Natural killer cell treated with Interleukin-12 subunit alpha and Interleukin-12 subunit beta and Interleukin-15 and Interleukin-18, amount 100 ng/mL, for 72 hours (primary cell): ENCODE results near the gene KIAA0513. TPM values are rescaled to one million over a fixed set of nuclear protein-coding genes. Genes with fewer than 3 reads are reported as not detected.

Experiments
- ATAC-seq, 2 donors: fragments of 150-1000 bp; cut with Tn5 transposase in 1 of 2; sonication (Bioruptor Pico), chemical (Tn5 transposase) in 1 of 2; 2 replicates each; pipeline ENCODE4 v1.10.0; 2021
- DNase-seq: peaks from one replicate; pipeline ENCODE4 v3.0.0; 2022; ENCODE audit warnings: low spot score
- H3K27ac Mint-ChIP-seq, 2 donors: 1 replicate in 1 of 2; 2 replicates in 1 of 2; pipeline ENCODE4 v1.8.0; 2022; ENCODE audit warnings: mixed read lengths in 2 of 2, mild to moderate bottlenecking in 1 of 2, moderate library complexity in 1 of 2
- H3K27me3 Mint-ChIP-seq, 2 donors: 1 replicate in 1 of 2; 2 replicates in 1 of 2; pipeline ENCODE4 v1.8.0; 2022; ENCODE audit warnings: mixed read lengths in 2 of 2
- H3K36me3 Mint-ChIP-seq: one replicate; pipeline ENCODE4 v1.8.0; 2022; ENCODE audit warnings: mixed read lengths
- H3K4me1 Mint-ChIP-seq, 2 donors: 1 replicate in 1 of 2; 2 replicates in 1 of 2; pipeline ENCODE4 v1.8.0; 2022; ENCODE audit warnings: low read depth in 2 of 2, mixed read lengths in 2 of 2, mild to moderate bottlenecking in 1 of 2
- H3K4me3 Mint-ChIP-seq: one replicate; pipeline ENCODE4 v1.8.0; 2022; ENCODE audit warnings: mixed read lengths
- H3K9me3 Mint-ChIP-seq: 2 replicates; pipeline ENCODE4 v1.8.0; 2022; ENCODE audit warnings: mixed read lengths
- total RNA-seq, 2 donors: library from RNA; stranded (reverse); gene quantifications; one replicate each; pipeline ENCODE4 v1.2.3, GENCODE V29; 2022

KIAA0513 gene
- total RNA-seq, 2 donors from 2014 or later = 3.3 to 3.6 TPM

DNA sequence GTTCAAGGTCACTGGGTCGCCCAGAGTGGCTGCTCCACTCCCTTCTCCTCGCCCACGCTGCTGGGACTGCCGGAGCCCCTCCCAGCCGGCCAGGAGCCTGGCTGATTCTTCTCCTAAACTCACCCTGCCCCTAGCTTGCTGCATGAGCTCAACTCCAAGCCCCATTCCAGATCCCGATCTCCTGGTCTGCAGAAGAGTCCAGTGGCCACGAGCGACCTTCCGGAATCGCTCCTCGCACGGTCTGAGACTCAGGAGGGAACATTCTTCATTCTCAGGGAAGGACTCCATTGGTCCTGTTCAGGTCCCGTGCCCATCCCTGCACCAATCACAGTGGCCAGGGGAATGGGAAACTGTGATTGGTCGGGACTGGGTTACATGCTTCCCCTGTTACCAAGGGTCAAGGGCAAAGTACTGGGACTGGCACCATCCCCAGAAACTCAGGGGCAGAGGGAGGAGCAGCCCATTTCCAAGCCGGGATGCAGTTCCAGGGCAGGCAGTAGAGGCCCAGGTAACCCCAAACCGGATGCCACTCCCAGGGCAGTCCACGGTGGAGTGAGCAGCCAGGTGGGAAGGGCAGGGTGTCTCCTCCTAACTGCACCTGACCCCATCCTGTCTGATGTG lies 109.2 kb downstream of the KIAA0513 start:
- ATAC-seq (no peak), DNase-seq (no peak)
- Mint-ChIP-seq H3K4me1 (peaks cover 20 to 21% of the 10 kb centered on the region in 2 donors), H3K4me3 (no peak overlapping the region), H3K27ac (no peak overlapping the region), H3K36me3 (no peaks in the 10 kb centered on the region), H3K9me3 (no peaks in the 10 kb centered on the region), H3K27me3 (peaks cover 25 to 28% of the 10 kb centered on the region in 2 donors)

DNA sequence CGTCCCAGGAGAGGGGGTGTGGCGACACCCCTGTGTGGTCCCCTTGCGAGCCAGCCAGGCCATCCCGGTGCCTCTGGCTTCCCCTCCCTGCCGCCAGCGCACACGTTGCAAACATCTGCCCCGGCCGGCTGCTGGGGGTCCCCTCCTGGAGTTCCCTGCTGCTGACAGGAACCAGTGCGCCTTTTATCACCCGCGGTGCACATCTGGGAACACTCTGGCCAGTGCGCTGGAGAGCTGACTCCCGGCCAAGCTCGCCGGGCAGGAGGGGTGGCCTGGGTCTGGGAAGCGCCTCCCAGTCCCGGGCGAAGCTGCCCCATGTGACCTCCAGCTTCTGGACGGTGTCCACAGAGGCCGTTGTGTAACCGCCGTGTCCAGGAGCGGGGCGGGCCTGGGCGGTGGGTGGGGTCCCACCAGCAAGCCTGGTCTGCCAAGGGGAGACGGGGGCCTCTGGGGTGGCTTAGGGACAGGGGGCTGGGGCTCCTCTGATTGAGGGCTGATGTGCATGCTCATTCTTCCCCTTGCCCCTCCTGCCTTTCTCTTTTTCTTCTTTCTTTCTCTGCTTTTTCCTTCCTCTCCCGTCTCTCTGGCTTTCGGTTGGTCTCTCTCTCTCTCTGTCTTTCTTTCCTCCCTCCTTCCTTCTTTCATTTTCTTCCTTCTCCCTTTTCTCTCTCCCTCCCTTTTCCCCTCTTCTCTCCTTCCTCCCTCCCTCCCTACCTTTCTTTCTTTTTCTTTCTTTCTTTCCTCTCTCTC lies 109.9 kb downstream of the KIAA0513 start:
- H3K4me1 Mint-ChIP-seq = peaks cover 20 to 23% of the 10 kb centered on the region in 2 donors
- peaks cover 25 to 28% of the 10 kb centered on the region in 2 donors for H3K27me3 Mint-ChIP-seq
- no peak for ATAC-seq
- no peaks in the 10 kb centered on the region for H3K36me3 Mint-ChIP-seq
- no peak for DNase-seq
- peak overlapping the region; percentile 38 for H3K4me3 Mint-ChIP-seq
- no peak overlapping the region for H3K27ac Mint-ChIP-seq
- H3K9me3 Mint-ChIP-seq = no peaks in the 10 kb centered on the region

DNA sequence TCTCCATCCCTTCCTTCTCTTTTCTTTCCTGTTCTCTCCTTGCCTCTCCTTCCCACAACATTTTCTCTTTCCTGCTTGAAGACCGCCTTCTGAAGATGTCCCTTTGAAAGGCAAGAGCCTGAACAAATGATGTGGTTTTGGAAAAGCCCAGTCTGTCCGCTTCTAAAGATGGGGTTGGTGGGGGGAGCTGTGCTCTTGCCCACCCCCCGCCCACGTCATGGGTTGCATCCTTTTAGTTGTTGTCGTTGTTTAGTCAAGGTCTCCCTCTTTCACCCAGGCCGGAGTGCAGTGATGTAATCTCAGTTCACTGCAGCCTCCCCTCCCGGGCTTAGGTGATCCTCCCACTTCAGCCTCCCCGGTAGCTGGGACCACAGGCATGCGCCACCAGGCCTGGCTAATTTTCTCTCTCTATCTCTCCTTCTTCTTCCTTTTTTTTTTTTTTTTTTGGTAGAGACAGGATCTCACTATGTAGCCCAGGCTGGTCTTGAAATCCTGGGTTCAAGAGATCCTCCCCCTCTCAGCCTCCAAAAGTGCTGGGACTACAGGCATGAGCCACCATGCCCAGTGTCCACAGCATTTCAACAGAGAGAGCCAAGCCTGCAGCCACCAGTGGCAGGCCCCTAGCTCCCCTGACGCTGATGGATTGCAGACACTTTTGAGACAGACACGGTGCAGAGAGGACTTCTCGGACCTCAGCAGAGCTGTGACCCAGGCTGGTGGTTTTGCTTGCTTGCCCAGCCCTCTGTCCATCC lies 110.7 kb downstream of the KIAA0513 start:
- Mint-ChIP-seq H3K27me3 (peaks cover 25 to 28% of the 10 kb centered on the region in 2 donors), H3K36me3 (no peaks in the 10 kb centered on the region), H3K4me3 (peak overlapping the region; percentile 38), H3K4me1 (peaks cover 20 to 28% of the 10 kb centered on the region in 2 donors), H3K27ac (no peak overlapping the region), H3K9me3 (no peaks in the 10 kb centered on the region)
- ATAC-seq = no peak
- no peak for DNase-seq

DNA sequence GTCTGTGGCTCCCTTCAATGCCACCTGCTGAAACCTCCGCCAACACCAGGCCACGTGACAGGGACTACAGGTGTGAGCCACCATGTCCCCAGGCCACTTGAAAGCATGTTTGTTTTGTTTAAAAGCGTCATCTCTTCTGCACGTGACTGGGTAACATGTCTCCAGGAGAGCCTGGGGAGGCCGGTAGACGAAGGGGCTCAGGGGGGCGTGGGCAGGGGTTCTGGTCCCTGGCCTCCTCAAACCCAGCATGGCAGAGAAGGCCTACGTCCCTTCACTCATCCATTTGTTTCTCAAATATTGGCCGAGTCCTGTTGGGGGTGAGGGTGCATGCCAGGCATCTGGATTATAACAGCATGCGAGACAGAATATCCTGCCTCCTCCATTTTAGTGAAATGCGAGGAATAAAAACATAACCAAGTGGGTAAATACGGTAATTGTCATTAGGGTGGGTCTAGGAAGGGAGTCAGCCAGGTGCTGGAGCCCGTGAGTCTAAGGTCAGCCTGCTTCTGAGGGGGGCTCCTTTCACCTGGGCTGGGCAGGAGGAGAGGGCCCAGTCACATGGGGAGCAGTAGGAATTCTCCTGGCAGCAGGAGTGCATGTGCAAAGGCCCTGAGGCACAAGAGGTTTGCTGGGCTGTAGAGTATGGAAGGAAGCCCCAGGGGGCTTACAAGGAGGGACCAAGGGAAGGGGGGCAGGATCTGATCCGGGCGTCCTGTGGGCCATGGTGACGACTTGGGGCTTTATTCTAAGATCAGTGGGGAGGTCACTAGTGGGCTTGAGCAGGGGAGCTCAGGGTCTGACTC lies 111.4 kb downstream of the KIAA0513 start:
- no peak overlapping the region for H3K27ac Mint-ChIP-seq
- peaks cover 25 to 28% of the 10 kb centered on the region in 2 donors for H3K27me3 Mint-ChIP-seq
- no peaks in the 10 kb centered on the region for H3K36me3 Mint-ChIP-seq
- peaks cover 20 to 28% of the 10 kb centered on the region in 2 donors for H3K4me1 Mint-ChIP-seq
- DNase-seq (no peak), ATAC-seq (no peak)
- H3K9me3 Mint-ChIP-seq = no peaks in the 10 kb centered on the region
- no peak overlapping the region for H3K4me3 Mint-ChIP-seq

DNA sequence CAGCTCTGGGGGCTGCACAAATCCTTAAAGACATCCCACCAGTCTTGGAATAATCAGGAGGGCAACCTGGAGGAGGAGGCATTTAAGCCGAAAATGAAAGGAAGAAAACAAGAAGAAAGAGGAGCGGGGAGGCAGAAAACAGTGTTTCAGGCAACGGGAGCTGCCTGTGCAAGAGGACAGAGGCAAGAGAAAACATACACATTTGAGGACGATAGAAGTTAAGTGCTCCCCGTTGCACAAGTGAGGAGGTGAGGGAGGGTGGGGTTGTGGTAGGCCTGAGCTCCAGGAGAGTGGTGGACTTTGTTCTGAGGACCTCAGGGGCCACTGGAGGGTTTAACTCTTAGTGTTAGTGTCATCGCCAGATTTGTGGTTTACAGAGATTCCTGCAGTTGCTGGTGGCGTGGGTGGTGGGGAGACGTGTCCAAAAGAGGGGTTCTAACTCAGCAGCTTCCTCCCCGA lies 112.3 kb downstream of the KIAA0513 start:
- Mint-ChIP-seq H3K9me3 (no peaks in the 10 kb centered on the region), H3K4me3 (no peak overlapping the region), H3K36me3 (no peaks in the 10 kb centered on the region), H3K27ac (no peak overlapping the region), H3K4me1 (peaks cover 20 to 28% of the 10 kb centered on the region in 2 donors), H3K27me3 (peaks cover 25 to 28% of the 10 kb centered on the region in 2 donors)
- DNase-seq = no peak
- no peak for ATAC-seq

DNA sequence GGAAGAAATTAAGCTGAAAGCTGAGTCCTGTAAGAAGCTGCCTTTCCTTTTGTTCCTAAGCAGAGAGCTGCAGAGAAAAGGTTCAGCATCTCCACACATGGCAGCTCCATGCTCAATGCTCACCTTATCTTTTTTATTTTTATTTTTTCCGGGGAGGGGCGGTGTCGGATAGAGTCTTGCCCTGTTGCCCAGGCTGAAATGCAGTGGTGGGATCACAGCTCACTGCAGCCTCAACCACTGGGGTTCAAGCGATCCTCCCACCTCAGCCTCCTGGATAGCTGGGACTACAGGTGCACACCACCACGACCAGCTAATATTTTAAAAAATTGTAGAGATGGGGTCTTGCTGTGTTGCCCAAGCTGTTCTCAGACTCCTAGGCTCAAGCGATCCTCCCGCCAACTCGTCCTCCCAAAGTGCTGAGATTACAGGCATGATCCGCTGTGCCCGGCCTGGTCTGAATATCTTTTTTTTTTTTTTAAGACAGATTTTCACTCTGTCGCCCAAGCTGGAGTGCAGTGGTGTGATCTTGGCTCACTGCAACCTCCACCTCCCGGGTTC lies 112.9 kb downstream of the KIAA0513 start:
- peaks cover 25 to 28% of the 10 kb centered on the region in 2 donors for H3K27me3 Mint-ChIP-seq
- H3K4me3 Mint-ChIP-seq = no peak overlapping the region
- no peak overlapping the region for H3K27ac Mint-ChIP-seq
- H3K4me1 Mint-ChIP-seq = peaks cover 20 to 28% of the 10 kb centered on the region in 2 donors
- ATAC-seq = no peak
- H3K36me3 Mint-ChIP-seq = no peaks in the 10 kb centered on the region
- DNase-seq = no peak
- no peaks in the 10 kb centered on the region for H3K9me3 Mint-ChIP-seq

DNA sequence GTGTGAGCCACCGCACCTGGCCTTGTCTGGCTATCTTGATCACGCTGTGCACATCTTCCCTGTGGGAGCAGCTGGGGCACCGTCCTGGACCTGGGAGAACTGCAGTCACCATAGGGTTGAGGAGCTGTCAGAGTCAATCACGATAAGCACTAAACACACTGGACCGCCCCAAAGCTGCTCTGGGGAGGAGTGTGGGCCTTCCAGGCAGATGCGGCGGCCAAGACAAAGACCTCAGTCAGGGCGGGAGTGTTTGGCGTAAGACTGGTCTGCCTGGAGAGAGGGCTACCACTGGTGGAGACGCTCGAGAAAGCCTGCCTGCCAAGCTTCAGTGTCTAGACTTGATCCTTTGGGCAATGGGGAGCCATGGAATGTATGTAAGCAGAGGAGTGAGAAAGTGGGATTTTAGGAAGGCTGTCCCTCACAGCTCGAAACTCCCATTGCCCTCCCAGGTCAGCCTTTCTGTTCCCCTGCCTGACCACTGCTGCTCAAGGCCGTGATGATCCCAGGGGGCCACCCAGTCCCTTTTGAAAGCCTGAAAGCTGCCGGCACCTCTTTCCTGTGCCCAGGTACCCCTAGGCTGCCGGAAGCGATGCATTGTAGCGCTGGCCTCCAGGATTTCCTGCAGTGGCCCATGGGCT lies 114.0 kb downstream of the KIAA0513 start:
- peaks cover 17 to 19% of the 10 kb centered on the region in 2 donors for H3K4me1 Mint-ChIP-seq
- no peak overlapping the region for H3K4me3 Mint-ChIP-seq
- no peak for DNase-seq
- no peak overlapping the region for H3K27ac Mint-ChIP-seq
- no peak for ATAC-seq
- H3K27me3 Mint-ChIP-seq = peaks cover 25 to 28% of the 10 kb centered on the region in 2 donors
- H3K36me3 Mint-ChIP-seq = no peaks in the 10 kb centered on the region
- no peaks in the 10 kb centered on the region for H3K9me3 Mint-ChIP-seq

DNA sequence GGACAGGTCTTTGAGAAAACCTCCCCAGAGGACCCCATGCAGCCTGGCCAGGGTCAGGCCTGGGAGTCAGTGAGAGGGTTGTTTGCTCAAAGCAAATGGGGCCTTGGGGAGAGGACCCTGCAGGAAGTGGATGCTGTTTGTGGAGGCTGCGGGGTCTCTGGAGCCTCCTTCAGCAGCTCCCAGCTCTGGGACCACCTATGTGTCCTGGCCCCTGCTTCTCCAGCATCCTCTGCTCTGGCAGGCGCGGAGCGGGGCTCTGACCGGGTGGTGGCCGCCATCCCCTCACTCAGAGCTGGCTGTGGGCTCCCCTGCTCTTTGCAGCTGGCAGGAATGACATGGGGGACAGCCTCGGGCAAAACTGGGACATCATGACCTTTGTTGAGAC lies 114.5 kb downstream of the KIAA0513 start:
- H3K9me3 Mint-ChIP-seq = no peaks in the 10 kb centered on the region
- H3K27ac Mint-ChIP-seq = no peak overlapping the region
- DNase-seq (no peak), ATAC-seq (no peak)
- H3K36me3 Mint-ChIP-seq = no peaks in the 10 kb centered on the region
- peaks cover 14 to 16% of the 10 kb centered on the region in 2 donors for H3K4me1 Mint-ChIP-seq
- H3K4me3 Mint-ChIP-seq = no peak overlapping the region
- H3K27me3 Mint-ChIP-seq = peaks cover 23 to 28% of the 10 kb centered on the region in 2 donors

DNA sequence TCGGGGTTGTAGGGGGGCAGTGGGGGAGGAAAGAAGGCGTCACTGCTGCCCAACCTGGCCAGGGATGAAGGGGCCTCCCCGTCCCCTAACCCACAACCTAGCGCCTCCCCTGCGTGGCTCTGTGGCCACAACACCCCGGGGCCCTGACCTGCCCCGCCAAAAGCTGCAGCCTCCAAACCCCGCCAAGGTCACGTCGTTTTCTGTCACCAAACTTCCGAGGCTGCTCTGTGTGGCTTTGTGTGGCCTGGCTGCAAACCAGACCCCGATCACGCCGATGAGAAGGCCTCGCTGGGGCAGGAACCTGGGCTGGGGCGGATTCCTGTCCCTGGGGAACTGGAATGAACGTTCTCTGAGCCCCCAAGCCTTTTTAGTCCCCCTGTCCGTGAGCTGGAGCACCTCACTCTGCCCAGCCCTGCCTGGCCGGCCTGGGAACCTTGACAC lies 115.2 kb downstream of the KIAA0513 start:
- Mint-ChIP-seq H3K4me1 (peaks cover 11 to 14% of the 10 kb centered on the region in 2 donors), H3K36me3 (no peaks in the 10 kb centered on the region), H3K9me3 (no peaks in the 10 kb centered on the region), H3K27me3 (peaks cover 20 to 23% of the 10 kb centered on the region in 2 donors), H3K27ac (no peak overlapping the region), H3K4me3 (no peak overlapping the region)
- DNase-seq (no peak), ATAC-seq (no peak)

Other genes with a start within 250 kb of the KIAA0513 start
- gene CRISPLD2, start 207.8 kb upstream of the KIAA0513 start, total RNA-seq = 1 to 10 TPM in 1 of 2 donors, under 1 TPM in 1; 0.43 to 1.7 TPM
- gene ZDHHC7, start 16.3 kb upstream of the KIAA0513 start, total RNA-seq = 10 to 100 TPM; 28.5 to 43.9 TPM
- not detected for gene CIBAR2, start 84.7 kb downstream of the KIAA0513 start, total RNA-seq